Measurements from ENCODE around the gene CNOT1. TPM values are rescaled to one million over a fixed set of nuclear protein-coding genes. Genes with fewer than 3 reads are reported as not detected.
A peak's percentile ranks its signal among the peaks of the same experiment; 100 is the strongest.

CNOT1 gene
- total RNA-seq, 1 donor: 133 TPM

DNA sequence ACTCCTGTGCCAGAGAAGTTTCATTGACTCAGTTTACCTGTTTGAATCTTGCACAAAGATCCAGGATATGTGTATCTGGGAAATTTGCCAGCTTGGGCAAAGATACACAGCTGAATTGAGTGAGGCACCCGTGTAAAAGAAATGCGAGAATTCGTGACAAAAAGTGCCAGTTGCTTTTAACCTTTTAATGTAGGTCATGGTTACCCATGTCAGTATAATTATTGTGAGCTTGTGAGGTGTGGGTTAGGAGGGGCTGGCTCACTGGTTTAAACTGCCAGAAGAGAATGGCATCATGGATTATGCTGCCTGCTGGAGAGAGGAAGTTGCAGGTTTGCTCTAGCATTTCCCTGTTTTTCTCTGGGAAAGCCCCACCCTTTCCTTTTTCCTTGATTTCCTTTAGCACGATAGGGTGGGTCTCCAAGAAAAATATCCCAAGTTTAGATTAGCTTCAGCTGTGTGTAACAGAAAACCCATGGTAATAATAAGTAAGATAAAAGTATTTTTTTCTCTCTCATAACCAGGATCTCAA, 154.5 kb downstream of the CNOT1 start:
- no peak for DNase-seq (ENCODE audit: low read depth)
- H3K4me3 ChIP-seq (ENCODE audit: low read depth, low read length): no peak overlapping the region
- TF ChIP-seq, protein P1, sequence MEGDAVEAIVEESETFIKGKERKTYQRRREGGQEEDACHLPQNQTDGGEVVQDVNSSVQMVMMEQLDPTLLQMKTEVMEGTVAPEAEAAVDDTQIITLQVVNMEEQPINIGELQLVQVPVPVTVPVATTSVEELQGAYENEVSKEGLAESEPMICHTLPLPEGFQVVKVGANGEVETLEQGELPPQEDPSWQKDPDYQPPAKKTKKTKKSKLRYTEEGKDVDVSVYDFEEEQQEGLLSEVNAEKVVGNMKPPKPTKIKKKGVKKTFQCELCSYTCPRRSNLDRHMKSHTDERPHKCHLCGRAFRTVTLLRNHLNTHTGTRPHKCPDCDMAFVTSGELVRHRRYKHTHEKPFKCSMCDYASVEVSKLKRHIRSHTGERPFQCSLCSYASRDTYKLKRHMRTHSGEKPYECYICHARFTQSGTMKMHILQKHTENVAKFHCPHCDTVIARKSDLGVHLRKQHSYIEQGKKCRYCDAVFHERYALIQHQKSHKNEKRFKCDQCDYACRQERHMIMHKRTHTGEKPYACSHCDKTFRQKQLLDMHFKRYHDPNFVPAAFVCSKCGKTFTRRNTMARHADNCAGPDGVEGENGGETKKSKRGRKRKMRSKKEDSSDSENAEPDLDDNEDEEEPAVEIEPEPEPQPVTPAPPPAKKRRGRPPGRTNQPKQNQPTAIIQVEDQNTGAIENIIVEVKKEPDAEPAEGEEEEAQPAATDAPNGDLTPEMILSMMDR (IDR thresholded peaks at IDR 0.05; ENCODE audit: insufficient read depth, low read depth, low read length): no peak

DNA sequence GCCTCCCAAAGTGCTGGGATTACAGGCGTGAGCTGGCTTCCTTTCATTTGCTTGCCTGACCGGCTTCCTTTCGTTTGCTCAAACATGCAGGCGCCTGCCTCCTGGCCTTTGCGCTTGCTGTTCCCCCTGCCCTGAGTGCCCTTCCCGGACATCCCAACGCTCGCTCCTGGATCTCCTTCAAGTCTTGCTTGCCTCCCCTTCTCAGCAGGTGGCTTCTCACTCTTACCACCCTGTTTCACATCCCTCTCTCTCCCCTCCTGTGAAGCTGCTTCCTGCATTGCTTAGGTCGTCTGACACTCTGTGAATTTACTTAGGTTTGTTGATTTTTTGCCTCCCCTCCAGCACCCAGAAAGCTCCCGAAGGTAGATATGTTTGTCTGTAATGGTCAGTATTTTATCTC, 155.3 kb downstream of the CNOT1 start:
- TF ChIP-seq, protein P1 (IDR thresholded peaks at IDR 0.05; ENCODE audit: insufficient read depth, low read depth, low read length): no peak
- DNase-seq (ENCODE audit: low read depth): no peak
- H3K4me3 ChIP-seq (ENCODE audit: low read depth, low read length): no peak overlapping the region

DNA sequence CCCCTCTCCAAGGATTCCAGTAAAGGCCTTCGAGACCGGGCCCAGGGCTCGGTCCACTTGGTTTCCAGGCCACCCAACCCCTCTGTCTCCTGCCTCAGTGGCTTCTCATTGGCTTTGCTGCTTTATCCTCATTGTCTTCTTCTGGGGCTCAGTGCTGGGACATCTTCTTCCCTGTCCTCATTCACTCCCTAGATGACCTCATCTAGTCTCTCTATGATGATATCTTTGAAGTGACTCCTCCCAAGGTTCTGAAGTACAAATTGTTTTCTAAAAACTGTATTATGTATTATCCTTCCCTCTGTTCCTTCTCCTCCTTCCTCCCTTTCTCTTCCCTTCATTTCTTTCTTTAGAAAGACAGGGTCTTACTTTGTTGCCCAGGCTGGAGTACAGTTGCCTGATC, 156.8 kb downstream of the CNOT1 start:
- DNase-seq (ENCODE audit: low read depth): no peak
- no peak overlapping the region for H3K4me3 ChIP-seq (ENCODE audit: low read depth, low read length)
- TF ChIP-seq, protein P1 (IDR thresholded peaks at IDR 0.05; ENCODE audit: insufficient read depth, low read depth, low read length): no peak

DNA sequence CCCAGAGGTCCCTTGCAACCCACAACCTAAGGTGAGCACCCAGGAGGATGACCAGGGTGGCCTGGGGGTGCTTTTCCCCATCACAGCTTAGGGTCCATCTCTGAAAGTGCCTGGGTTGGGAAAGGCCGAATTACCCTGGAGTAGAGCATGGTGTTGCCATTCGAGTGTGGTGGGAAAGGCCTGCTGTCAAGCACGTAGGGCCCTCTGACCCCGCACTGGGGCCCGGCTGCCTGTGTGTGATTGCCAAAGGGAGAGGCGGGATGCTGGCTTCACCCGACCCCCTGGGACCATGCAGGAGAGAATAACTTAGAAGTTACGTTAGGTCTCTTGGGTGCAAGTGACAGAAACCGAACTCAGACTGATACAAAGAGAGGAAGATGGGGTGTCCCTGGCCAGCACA, 157.4 kb downstream of the CNOT1 start:
- DNase-seq (ENCODE audit: low read depth): no peak
- TF ChIP-seq, protein P1 (IDR thresholded peaks at IDR 0.05; ENCODE audit: insufficient read depth, low read depth, low read length): no peak

DNA sequence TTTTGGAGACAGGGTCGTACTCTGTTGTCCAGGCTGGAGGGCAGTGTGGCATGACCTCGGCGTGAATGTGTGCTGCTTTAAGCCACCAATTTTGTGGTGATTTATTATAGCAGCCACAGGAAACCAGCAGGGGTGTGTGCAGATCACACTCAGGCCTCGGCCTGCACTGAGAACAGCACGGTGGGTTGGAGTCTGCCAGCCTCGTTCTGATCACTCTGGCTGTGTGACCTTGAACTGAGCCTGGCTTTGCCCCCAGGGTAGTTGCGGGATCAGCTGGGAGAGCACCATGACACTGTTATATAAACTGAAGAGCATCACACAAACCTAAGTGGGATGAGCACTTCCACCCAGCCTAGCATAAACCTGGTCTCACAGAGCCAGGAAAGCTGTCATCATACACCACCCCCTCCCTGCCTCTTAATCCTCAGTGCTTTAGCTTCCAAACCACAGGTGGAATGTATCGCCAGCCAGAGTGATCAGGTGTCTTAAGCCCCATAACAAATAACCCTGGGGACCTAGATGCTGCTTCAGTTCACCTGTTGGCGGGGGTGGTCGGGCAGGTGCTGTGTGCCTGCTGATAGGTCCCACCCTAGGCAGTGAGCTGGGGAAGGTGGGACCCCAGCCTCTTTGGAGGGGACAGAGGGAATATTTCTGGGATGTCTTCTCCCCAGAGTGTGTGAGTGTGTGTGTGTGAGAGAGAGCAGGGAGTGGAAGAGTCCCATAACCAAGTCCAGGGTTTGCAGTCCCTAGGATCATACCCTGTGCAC, 158.2 kb downstream of the CNOT1 start:
- no peak overlapping the region for H3K4me3 ChIP-seq (ENCODE audit: low read depth, low read length)
- TF ChIP-seq, protein P1 (IDR thresholded peaks at IDR 0.05; ENCODE audit: insufficient read depth, low read depth, low read length): no peak
- DNase-seq (ENCODE audit: low read depth): no peak

More for the DNA sequence above, 157.4 kb downstream of the CNOT1 start:
- H3K4me3 ChIP-seq (ENCODE audit: low read depth, low read length): no peak overlapping the region

Small RNA genes within 50 kb of the gene (small RNA-seq; reads per million reads assigned to genes)
- not detected for gene RNU6-103P
- 727 reads per million, percentile 99 among the genes with 10 or more reads in this experiment for gene SNORA46
- gene SNORA50A: not detected

Other genes with a start within 250 kb of the CNOT1 start
- gene GINS3, start 237.4 kb downstream of the CNOT1 start, total RNA-seq: 2.6 and 4.7 TPM in 2 replicates
- gene NDRG4, start 129.7 kb downstream of the CNOT1 start, total RNA-seq: 8.6 and 15.1 TPM in 2 replicates
- gene SETD6, start 114.3 kb downstream of the CNOT1 start, total RNA-seq: 8.2 and 8.7 TPM in 2 replicates
- 42.3 and 43.5 TPM in 2 replicates for gene SLC38A7, start 54.9 kb upstream of the CNOT1 start, total RNA-seq
- 35.1 and 45.8 TPM in 2 replicates for gene GOT2, start 104.5 kb upstream of the CNOT1 start, total RNA-seq